ENCODE measurements around the gene RXYLT1. TPM values are rescaled to one million over a fixed set of nuclear protein-coding genes. Genes with fewer than 3 reads are reported as not detected.

Gene RXYLT1
- polyA plus RNA-seq, 1 donor (not counting 4 experiments of a cell fraction or from before 2014, with no cell fraction given) = 17.0 TPM

GRCh38 chr12:63838411-63838810 is 58.7 kb downstream of the RXYLT1 start:
- no peaks in the 10 kb centered on the region for H3K79me2 ChIP-seq (ENCODE audit: control insufficient read depth, insufficient read depth, low read length)
- H3K4me3 ChIP-seq (ENCODE audit: control insufficient read depth in 2 of 3, extremely low read depth in 1 of 3, insufficient read depth in 2 of 3, low read depth in 1 of 3, low read length in 3 of 3) = no peak overlapping the region
- no peaks in the 10 kb centered on the region for H3K36me3 ChIP-seq (ENCODE audit: control insufficient read depth in 2 of 2, extremely low read depth in 1 of 2, insufficient read depth in 2 of 2, low read length in 2 of 2)
- no peak overlapping the region for H3K9ac ChIP-seq (ENCODE audit: control insufficient read depth, extremely low read depth, insufficient read depth, low read length)
- H2AFZ ChIP-seq (ENCODE audit: control insufficient read depth, low read length) = no peak overlapping the region
- DNase-seq (ENCODE audit: low read depth, low spot score) (no peak), FAIRE-seq (no peak)
- no peaks in the 10 kb centered on the region for H3K9me1 ChIP-seq (ENCODE audit: control insufficient read depth, extremely low read depth, insufficient read depth, low read length)
- no peak for TF ChIP-seq CTCF (optimal IDR thresholded peaks at IDR 0.05 in 1 of 3, IDR thresholded peaks at IDR 0.05 in 1 of 3, conservative IDR thresholded peaks at IDR 0.05 in 1 of 3; ENCODE audit: extremely low read depth in 1 of 3, insufficient read depth in 2 of 3, low read length in 3 of 3)
- no peak for TF ChIP-seq EZH2 (IDR thresholded peaks at IDR 0.05; ENCODE audit: low read length)
- no peak overlapping the region for H3K27ac ChIP-seq (ENCODE audit: control insufficient read depth, insufficient read depth, low read length)
- no peak overlapping the region for H3K4me2 ChIP-seq (ENCODE audit: control insufficient read depth, extremely low read depth, insufficient read depth, low read depth, low read length)
- H3K4me1 ChIP-seq (ENCODE audit: control insufficient read depth, extremely low read depth, insufficient read depth, low read length) = peaks cover 2% of the 10 kb centered on the region
- H3K27me3 ChIP-seq (ENCODE audit: control insufficient read depth, extremely low read depth, insufficient read depth, low read length) = no peaks in the 10 kb centered on the region
- no peaks in the 10 kb centered on the region for H3K9me3 ChIP-seq (ENCODE audit: control insufficient read depth, low read depth, low read length)
- no peaks in the 10 kb centered on the region for H4K20me1 ChIP-seq (ENCODE audit: control insufficient read depth, extremely low read depth, insufficient read depth, low read length)
- dilution Hi-C loops (cut with MboI; ENCODE audit: extremely low pct_ligation_motif_present, low sequenced_read_pairs) = loop anchor here (25.0 kb wide), 1 partner anchor 424 kb away; no protein-coding TSS in a partner anchor

- peaks cover 3% of the 10 kb centered on the region for H3K4me1 ChIP-seq (ENCODE audit: control insufficient read depth, extremely low read depth, insufficient read depth, low read length)
- no peak for TF ChIP-seq EZH2 (IDR thresholded peaks at IDR 0.05; ENCODE audit: low read length)
- no peak for TF ChIP-seq CTCF (optimal IDR thresholded peaks at IDR 0.05 in 1 of 3, IDR thresholded peaks at IDR 0.05 in 1 of 3, conservative IDR thresholded peaks at IDR 0.05 in 1 of 3; ENCODE audit: extremely low read depth in 1 of 3, insufficient read depth in 2 of 3, low read length in 3 of 3)
- H3K9me3 ChIP-seq (ENCODE audit: control insufficient read depth, low read depth, low read length) = no peaks in the 10 kb centered on the region
- H2AFZ ChIP-seq (ENCODE audit: control insufficient read depth, low read length) = peak overlapping the region; percentile 26
- H3K9ac ChIP-seq (ENCODE audit: control insufficient read depth, extremely low read depth, insufficient read depth, low read length) = no peak overlapping the region
- H3K4me2 ChIP-seq (ENCODE audit: control insufficient read depth, extremely low read depth, insufficient read depth, low read depth, low read length) = no peak overlapping the region
- peaks cover 15% of the 10 kb centered on the region for H3K79me2 ChIP-seq (ENCODE audit: control insufficient read depth, insufficient read depth, low read length)
- H4K20me1 ChIP-seq (ENCODE audit: control insufficient read depth, extremely low read depth, insufficient read depth, low read length) = no peaks in the 10 kb centered on the region
- H3K27me3 ChIP-seq (ENCODE audit: control insufficient read depth, extremely low read depth, insufficient read depth, low read length) = no peaks in the 10 kb centered on the region
- H3K27ac ChIP-seq (ENCODE audit: control insufficient read depth, insufficient read depth, low read length) = no peak overlapping the region
- no peak overlapping the region for H3K4me3 ChIP-seq (ENCODE audit: control insufficient read depth in 2 of 3, extremely low read depth in 1 of 3, insufficient read depth in 2 of 3, low read depth in 1 of 3, low read length in 3 of 3)
- no peaks in the 10 kb centered on the region for H3K9me1 ChIP-seq (ENCODE audit: control insufficient read depth, extremely low read depth, insufficient read depth, low read length)
- no peaks in the 10 kb centered on the region for H3K36me3 ChIP-seq (ENCODE audit: control insufficient read depth in 2 of 2, extremely low read depth in 1 of 2, insufficient read depth in 2 of 2, low read length in 2 of 2)
- FAIRE-seq (no peak), DNase-seq (ENCODE audit: low read depth, low spot score) (no peak)
- dilution Hi-C loops (cut with MboI; ENCODE audit: extremely low pct_ligation_motif_present, low sequenced_read_pairs) = loop anchor here (25.0 kb wide), 1 partner anchor 421 kb away; no protein-coding TSS in a partner anchor
Observed at GRCh38 chr12:63841011-63841410, 61.3 kb downstream of the RXYLT1 start.

Data from keratinocyte (primary cell).